CD8-positive, alpha-beta memory T cell (primary cell): ENCODE results near the gene NPAS3. TPM values are rescaled to one million over a fixed set of nuclear protein-coding genes. Genes with fewer than 3 reads are reported as not detected.

Experiments used
- CTCF ChIA-PET: fragments of 350-600 bp; sonication (Branson Sonifier 250); formaldehyde crosslinking; loops from one replicate; lab custom pipeline; 2021; ENCODE audit warnings: antibody characterized with exemption; lab: Charles Lee
- POLR2A ChIA-PET: fragments of 350-600 bp; sonication (Branson Sonifier 250); formaldehyde crosslinking; loops from one replicate; lab custom pipeline; 2021; ENCODE audit warnings: antibody characterized with exemption; lab: Charles Lee
- DNase-seq, 5 donors: peaks; one replicate each; pipeline versions ENCODE4 v3.0.0 to v3.0.0-alpha.2; 2020 to 2022; ENCODE audit warnings: mixed read lengths in 1 of 5
- H3K27ac ChIP-seq: one replicate; pipeline ENCODE4 v1.7.0; 2013; ENCODE audit warnings: low read depth, mild to moderate bottlenecking, low read length, moderate library complexity
- H3K27me3 ChIP-seq: 2 replicates; pipeline ENCODE4 v1.7.0; 2013; ENCODE audit warnings: low read length, mild to moderate bottlenecking; ENCODE audit not compliant: insufficient read depth, poor library complexity, severe bottlenecking
- H3K36me3 ChIP-seq: 2 replicates; pipeline ENCODE4 v1.7.0; 2013; ENCODE audit warnings: mild to moderate bottlenecking, low read length, moderate library complexity; ENCODE audit not compliant: insufficient read depth
- H3K4me1 ChIP-seq: 2 replicates; pipeline ENCODE4 v1.7.0; 2013; ENCODE audit warnings: mild to moderate bottlenecking, low read length, moderate library complexity; ENCODE audit not compliant: insufficient read depth
- H3K4me3 ChIP-seq: 2 replicates; pipeline ENCODE4 v1.7.0; 2013; ENCODE audit warnings: mild to moderate bottlenecking, low read length
- H3K9me3 ChIP-seq: 2 replicates; pipeline ENCODE4 v1.7.0; 2013; ENCODE audit warnings: mild to moderate bottlenecking, low read length
- H3K27ac Mint-ChIP-seq, 8 donors: one replicate each; pipeline ENCODE4 v1.8.0; 2020 to 2021; ENCODE audit warnings: mixed read lengths in 8 of 8, mild to moderate bottlenecking in 6 of 8, inconsistent platforms in 3 of 8, moderate library complexity in 3 of 8
- H3K27me3 Mint-ChIP-seq, 2 donors: one replicate each; pipeline ENCODE4 v1.8.0; 2020 to 2021; ENCODE audit warnings: mixed read lengths in 2 of 2, mild to moderate bottlenecking in 1 of 2, moderate library complexity in 1 of 2
- H3K36me3 Mint-ChIP-seq, 3 donors: one replicate each; pipeline ENCODE4 v1.8.0; 2020 to 2021; ENCODE audit warnings: mixed read lengths in 3 of 3, inconsistent platforms in 1 of 3, mild to moderate bottlenecking in 1 of 3
- H3K4me1 Mint-ChIP-seq, 3 donors: one replicate each; pipeline ENCODE4 v1.8.0; 2020 to 2021; ENCODE audit warnings: mixed read lengths in 3 of 3, inconsistent platforms in 1 of 3, mild to moderate bottlenecking in 1 of 3
- H3K4me3 Mint-ChIP-seq, 7 donors: one replicate each; pipeline ENCODE4 v1.8.0; 2020 to 2021; ENCODE audit warnings: mixed read lengths in 7 of 7, mild to moderate bottlenecking in 6 of 7, moderate library complexity in 4 of 7, inconsistent platforms in 2 of 7
- H3K9me3 Mint-ChIP-seq, 5 donors: one replicate each; pipeline ENCODE4 v1.8.0; 2020 to 2022; ENCODE audit warnings: mixed read lengths in 5 of 5, mild to moderate bottlenecking in 3 of 5, moderate library complexity in 2 of 5, inconsistent platforms in 1 of 5
- polyA plus RNA-seq: library from polyadenylated mRNA; unstranded; fragments of 300-500 nt; fragmentation: Illumina TruSeq; gene quantifications from one replicate; pipeline ENCODE4 v1.2.3, GENCODE V29; 2021
- total RNA-seq, 2 experiments: library from RNA; stranded (reverse); gene quantifications; one replicate each; pipeline ENCODE4 v1.2.3, GENCODE V29; 2021

Gene NPAS3
- total and polyA plus RNA-seq, 3 experiments from 2014 or later: not detected

DNA sequence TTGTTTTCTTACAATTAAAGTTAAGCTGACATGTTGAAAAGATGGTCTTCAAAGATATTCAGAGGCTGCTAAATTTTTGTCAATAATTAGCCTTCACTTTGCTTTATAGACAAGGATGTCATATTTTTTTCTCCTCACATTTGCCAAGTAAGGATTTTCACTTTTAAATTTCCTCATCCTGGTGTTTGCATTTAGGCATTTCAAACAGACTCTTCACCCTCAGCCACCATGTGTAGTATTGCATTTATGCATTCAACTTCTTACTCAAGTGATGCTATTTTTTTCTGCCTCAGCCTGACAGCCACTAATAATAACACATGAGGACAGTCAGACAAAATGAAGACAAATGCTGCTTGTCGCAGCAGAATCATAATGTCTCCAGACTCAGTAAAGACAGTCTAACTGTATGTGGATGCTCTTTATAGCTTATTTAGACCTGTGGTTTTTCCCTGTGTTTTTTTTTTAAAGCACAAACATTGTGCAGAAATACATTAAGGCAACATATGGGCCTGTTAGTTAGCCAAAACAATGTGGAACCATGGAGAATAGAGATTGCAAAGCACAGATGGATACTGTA, 481.5 kb downstream of the NPAS3 start:
- POLR2A ChIA-PET: no interaction called here
- Mint-ChIP-seq H3K4me3 (no peak overlapping the region), H3K27me3 (peaks cover 0 to 2% of the 10 kb centered on the region in 2 donors), H3K36me3 (no peaks in the 10 kb centered on the region), H3K27ac (no peak overlapping the region), H3K4me1 (no peaks in the 10 kb centered on the region), H3K9me3 (peaks cover 0 to 15% (median 2%) of the 10 kb centered on the region in 5 donors)
- Histone ChIP-seq H3K36me3 (no peaks in the 10 kb centered on the region), H3K9me3 (no peaks in the 10 kb centered on the region), H3K4me1 (no peaks in the 10 kb centered on the region), H3K27ac (no peak overlapping the region), H3K4me3 (no peak overlapping the region), H3K27me3 (no peaks in the 10 kb centered on the region)
- DNase-seq: no peak
- CTCF ChIA-PET: no interaction called here

DNA sequence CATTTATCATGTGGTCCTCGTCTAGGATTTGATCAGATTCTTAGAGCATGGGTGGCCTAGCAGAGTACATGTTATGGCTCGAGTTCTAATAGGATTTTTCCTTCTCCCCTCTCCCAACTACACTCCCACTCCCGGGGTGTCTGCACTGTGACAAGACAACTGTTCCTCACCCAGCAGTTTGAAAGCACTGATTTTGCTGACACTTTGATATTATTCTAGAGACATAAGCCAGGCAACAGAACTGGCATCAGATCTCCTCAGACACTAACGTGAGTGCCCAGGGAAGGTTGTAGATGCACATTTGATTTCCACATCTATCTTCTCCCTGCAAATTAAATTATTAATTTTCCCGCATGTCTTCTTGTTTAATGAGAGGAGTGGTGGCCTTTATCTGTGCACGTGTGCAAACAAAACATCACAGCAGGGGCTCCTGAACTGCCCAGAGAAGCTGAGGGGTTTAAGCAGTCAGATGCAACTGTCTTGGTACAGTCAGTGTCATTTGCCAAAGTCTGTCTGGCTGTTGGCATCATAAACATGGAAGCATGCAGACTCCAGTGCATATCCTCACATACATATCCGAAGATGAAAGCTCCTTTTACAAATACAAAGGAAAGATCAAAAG, 491.8 kb downstream of the NPAS3 start:
- CTCF ChIA-PET: no interaction called here
- no peaks in the 10 kb centered on the region for H3K36me3 Mint-ChIP-seq

DNA sequence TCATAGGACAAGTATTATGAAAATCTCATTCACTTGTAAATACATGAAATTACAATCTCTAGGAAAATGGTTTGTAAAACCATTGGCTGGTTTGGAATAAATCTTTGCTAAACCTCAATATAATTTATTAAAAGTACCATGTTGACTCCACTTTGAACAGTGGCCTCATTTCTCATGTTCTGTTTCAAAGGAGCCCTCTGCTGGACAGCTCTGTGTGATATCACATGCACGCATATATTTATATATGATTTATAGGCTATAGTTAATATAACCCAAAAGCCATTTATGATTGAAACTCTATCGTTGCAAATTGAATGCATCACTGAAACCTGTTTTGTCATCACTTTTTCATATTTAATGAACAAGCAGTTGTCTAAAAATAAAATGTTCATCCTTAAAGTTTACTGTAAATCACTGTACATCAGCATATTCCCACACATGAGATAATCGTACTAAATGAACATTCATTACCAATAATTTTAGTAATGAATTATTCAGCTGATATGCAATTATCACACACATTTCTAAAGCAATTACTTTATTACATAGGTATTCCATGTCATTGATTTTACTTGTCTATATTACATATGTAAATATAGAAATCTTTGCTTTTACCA, 493.8 kb downstream of the NPAS3 start:
- H3K36me3 Mint-ChIP-seq: no peaks in the 10 kb centered on the region
- no peak overlapping the region for H3K27ac ChIP-seq
- no peaks in the 10 kb centered on the region for H3K27me3 ChIP-seq
- H3K27me3 Mint-ChIP-seq: peaks cover 0 to 1% of the 10 kb centered on the region in 2 donors
- H3K36me3 ChIP-seq: no peaks in the 10 kb centered on the region
- no peak overlapping the region for H3K4me3 Mint-ChIP-seq
- H3K4me3 ChIP-seq: no peak overlapping the region
- no peak overlapping the region for H3K27ac Mint-ChIP-seq
- H3K9me3 Mint-ChIP-seq: peaks cover 2 to 11% (median 3%) of the 10 kb centered on the region in 5 donors
- ChIA-PET POLR2A (no interaction called here), CTCF (no interaction called here)
- no peaks in the 10 kb centered on the region for H3K9me3 ChIP-seq
- H3K4me1 ChIP-seq: no peaks in the 10 kb centered on the region
- H3K4me1 Mint-ChIP-seq: peaks cover 0 to 6% (median 3%) of the 10 kb centered on the region in 3 donors
- DNase-seq: no peak

More for the DNA sequence above, 491.8 kb downstream of the NPAS3 start:
- Histone ChIP-seq H3K27ac (no peak overlapping the region), H3K36me3 (no peaks in the 10 kb centered on the region), H3K27me3 (no peaks in the 10 kb centered on the region), H3K4me3 (no peak overlapping the region), H3K9me3 (no peaks in the 10 kb centered on the region), H3K4me1 (no peaks in the 10 kb centered on the region)
- H3K4me3 Mint-ChIP-seq: no peak overlapping the region
- POLR2A ChIA-PET: no interaction called here
- no peak for DNase-seq
- H3K4me1 Mint-ChIP-seq: no peaks in the 10 kb centered on the region
- peak overlapping the region in 1 of 8 donors; percentile 13 for H3K27ac Mint-ChIP-seq
- H3K27me3 Mint-ChIP-seq: peaks cover 0 to 1% of the 10 kb centered on the region in 2 donors
- H3K9me3 Mint-ChIP-seq: peaks cover 0 to 5% (median 2%) of the 10 kb centered on the region in 5 donors

DNA sequence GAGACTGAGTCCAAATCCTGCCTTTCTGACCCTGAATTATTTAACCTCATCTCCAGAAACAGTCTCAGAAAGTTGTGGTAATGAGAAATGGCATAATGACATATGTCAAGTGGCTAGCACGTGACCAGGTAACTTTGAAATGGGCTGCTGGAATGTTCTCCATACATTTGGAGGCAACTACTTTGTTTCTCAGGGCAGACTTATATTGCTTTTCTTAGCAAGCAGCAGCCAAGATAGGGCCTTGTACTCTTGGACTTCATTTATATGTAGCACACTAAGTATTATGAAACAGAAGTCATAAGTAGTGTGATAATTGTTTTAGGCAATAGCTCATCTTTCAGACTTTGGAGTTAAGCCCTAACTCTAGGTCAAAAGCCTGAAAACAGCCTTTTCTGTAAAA, 494.7 kb downstream of the NPAS3 start:
- H3K4me1 ChIP-seq: no peaks in the 10 kb centered on the region
- POLR2A ChIA-PET: no interaction called here
- no peaks in the 10 kb centered on the region for H3K27me3 ChIP-seq
- DNase-seq: no peak
- no peak overlapping the region for H3K4me3 Mint-ChIP-seq
- H3K27ac Mint-ChIP-seq: no peak overlapping the region
- no peaks in the 10 kb centered on the region for H3K36me3 Mint-ChIP-seq
- peaks cover 0 to 6% (median 3%) of the 10 kb centered on the region in 3 donors for H3K4me1 Mint-ChIP-seq
- no peaks in the 10 kb centered on the region for H3K36me3 ChIP-seq
- no peak overlapping the region for H3K4me3 ChIP-seq
- H3K9me3 ChIP-seq: no peaks in the 10 kb centered on the region
- H3K27ac ChIP-seq: no peak overlapping the region
- CTCF ChIA-PET: no interaction called here
- peaks cover 2 to 11% (median 6%) of the 10 kb centered on the region in 5 donors for H3K9me3 Mint-ChIP-seq
- peaks cover 0 to 1% of the 10 kb centered on the region in 2 donors for H3K27me3 Mint-ChIP-seq

DNA sequence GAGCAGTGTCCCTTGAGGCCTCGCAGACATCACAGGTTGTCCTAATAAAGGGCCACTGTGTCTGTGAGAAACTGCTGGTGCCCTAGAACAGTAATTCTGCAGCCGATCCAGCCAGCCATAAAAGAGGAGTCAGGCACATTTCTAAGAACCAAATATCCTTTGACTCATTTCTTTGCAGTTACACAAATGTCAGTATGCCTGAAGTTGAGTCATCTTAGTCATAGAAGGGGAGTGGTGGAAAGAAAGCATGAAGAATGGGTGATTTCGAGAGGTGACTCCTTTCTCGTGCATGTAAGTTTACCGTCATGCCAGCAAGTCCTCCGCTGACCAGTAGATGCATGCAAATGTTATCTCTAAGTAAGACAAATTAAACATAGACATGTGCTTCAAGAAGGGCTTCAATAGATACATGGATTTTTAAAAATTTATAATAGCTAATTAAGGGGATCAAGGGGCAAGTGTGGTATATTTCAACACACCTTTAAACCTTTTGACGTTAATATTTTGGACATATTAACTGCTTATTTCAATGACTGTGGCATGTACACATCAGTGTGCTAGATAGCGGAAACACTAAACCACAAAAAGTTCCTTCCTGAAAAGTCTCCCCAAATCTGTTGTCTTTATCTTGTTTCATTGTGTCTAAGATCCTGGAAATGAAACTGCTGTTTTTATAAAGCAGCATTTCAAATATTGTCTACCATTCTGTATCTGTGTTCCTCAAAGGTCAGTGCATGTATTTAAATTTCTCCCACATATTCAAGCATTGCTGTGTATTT, 497.4 kb downstream of the NPAS3 start:
- no peaks in the 10 kb centered on the region for H3K27me3 ChIP-seq
- H3K36me3 Mint-ChIP-seq: no peaks in the 10 kb centered on the region
- peaks cover 0 to 6% (median 3%) of the 10 kb centered on the region in 3 donors for H3K4me1 Mint-ChIP-seq
- H3K4me3 Mint-ChIP-seq: no peak overlapping the region
- H3K9me3 Mint-ChIP-seq: peaks cover 0 to 11% (median 6%) of the 10 kb centered on the region in 5 donors
- no peaks in the 10 kb centered on the region for H3K9me3 ChIP-seq
- H3K36me3 ChIP-seq: no peaks in the 10 kb centered on the region
- H3K27ac Mint-ChIP-seq: no peak overlapping the region
- H3K4me1 ChIP-seq: no peaks in the 10 kb centered on the region
- no peaks in the 10 kb centered on the region for H3K27me3 Mint-ChIP-seq
- POLR2A ChIA-PET: no interaction called here
- no peak overlapping the region for H3K27ac ChIP-seq
- no peak overlapping the region for H3K4me3 ChIP-seq
- CTCF ChIA-PET: no interaction called here
- DNase-seq: no peak

DNA sequence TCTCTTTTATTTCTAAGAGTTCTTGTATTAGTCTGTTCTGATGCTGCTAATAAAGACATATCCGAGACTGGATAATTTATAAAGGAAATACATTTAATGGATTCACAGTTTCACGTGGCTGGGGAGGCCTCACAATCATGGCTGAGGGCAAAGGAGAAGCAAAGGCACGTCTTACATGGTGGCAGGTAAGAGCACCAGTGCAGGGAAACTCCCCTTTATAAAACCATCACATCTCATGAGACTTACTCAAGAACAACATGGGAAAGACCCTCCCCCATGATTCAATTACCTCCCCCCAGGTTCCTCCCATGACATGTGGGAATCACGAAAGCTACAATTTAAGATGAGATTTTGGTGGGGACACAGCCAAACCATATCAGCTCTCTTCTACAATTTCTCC, 503.0 kb downstream of the NPAS3 start:
- no peaks in the 10 kb centered on the region for H3K36me3 ChIP-seq
- H3K27ac Mint-ChIP-seq: no peak overlapping the region
- H3K36me3 Mint-ChIP-seq: no peaks in the 10 kb centered on the region
- H3K27me3 ChIP-seq: no peaks in the 10 kb centered on the region
- POLR2A ChIA-PET: no interaction called here
- no peak overlapping the region for H3K27ac ChIP-seq
- CTCF ChIA-PET: no interaction called here
- peaks cover 0 to 15% (median 2%) of the 10 kb centered on the region in 5 donors for H3K9me3 Mint-ChIP-seq
- no peaks in the 10 kb centered on the region for H3K4me1 ChIP-seq
- H3K4me3 Mint-ChIP-seq: no peak overlapping the region
- no peaks in the 10 kb centered on the region for H3K27me3 Mint-ChIP-seq
- DNase-seq: no peak
- no peak overlapping the region for H3K4me3 ChIP-seq
- H3K9me3 ChIP-seq: no peaks in the 10 kb centered on the region
- peaks cover 0 to 1% (median 0%) of the 10 kb centered on the region in 3 donors for H3K4me1 Mint-ChIP-seq

DNA sequence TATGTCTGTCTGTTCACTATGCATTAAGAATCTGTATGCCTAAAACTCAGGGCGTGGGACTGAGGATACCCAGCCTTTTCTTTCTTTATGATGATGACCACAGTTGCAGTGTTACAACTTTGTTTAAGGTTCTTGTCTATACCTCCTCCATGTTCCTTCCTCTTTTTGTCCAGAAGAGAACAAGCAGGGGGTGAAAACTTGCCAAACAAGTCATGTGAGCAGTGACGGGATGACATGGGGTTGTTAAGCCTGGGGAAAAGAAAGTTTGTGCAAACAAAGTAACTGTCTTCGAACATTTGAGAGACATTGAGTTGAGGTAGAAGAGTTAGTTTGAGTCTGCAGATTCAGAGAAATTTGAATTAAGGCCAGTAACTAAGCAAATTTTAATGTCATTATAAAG, 505.5 kb downstream of the NPAS3 start:
- H3K9me3 Mint-ChIP-seq: peaks cover 0 to 13% (median 0%) of the 10 kb centered on the region in 5 donors
- no peaks in the 10 kb centered on the region for H3K4me1 ChIP-seq
- H3K36me3 Mint-ChIP-seq: no peaks in the 10 kb centered on the region
- no peak overlapping the region for H3K27ac ChIP-seq
- ChIA-PET POLR2A (no interaction called here), CTCF (no interaction called here)
- H3K4me3 Mint-ChIP-seq: no peak overlapping the region
- no peaks in the 10 kb centered on the region for H3K27me3 Mint-ChIP-seq
- DNase-seq: no peak
- no peaks in the 10 kb centered on the region for H3K4me1 Mint-ChIP-seq
- H3K4me3 ChIP-seq: no peak overlapping the region
- peak overlapping the region in 1 of 8 donors; percentile 50 for H3K27ac Mint-ChIP-seq
- no peaks in the 10 kb centered on the region for H3K36me3 ChIP-seq
- H3K9me3 ChIP-seq: no peaks in the 10 kb centered on the region
- no peaks in the 10 kb centered on the region for H3K27me3 ChIP-seq

DNA sequence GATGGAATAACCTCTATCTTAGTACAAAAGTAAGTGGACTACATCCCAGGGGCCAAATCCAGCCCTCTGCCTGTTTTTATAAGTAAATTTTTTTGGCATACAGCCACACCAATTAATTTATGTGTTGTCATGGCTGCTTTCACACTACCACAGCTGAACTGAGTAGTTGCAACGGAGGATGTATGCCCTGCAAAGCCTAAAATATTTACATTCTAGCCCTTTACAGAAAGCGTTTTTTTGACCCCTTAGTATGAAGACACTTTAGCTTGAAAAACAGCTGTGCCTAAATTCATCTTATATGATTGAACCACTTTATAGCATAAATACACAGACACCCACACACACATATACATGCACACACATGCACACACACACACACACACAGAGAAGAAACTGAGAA, 510.6 kb downstream of the NPAS3 start:
- H3K36me3 Mint-ChIP-seq: no peaks in the 10 kb centered on the region
- H3K4me1 ChIP-seq: no peaks in the 10 kb centered on the region
- ChIA-PET POLR2A (no interaction called here), CTCF (no interaction called here)
- no peak overlapping the region for H3K4me3 Mint-ChIP-seq
- no peak overlapping the region for H3K27ac Mint-ChIP-seq
- peaks cover 0 to 2% of the 10 kb centered on the region in 2 donors for H3K27me3 Mint-ChIP-seq
- no peak overlapping the region for H3K27ac ChIP-seq
- DNase-seq: no peak
- H3K36me3 ChIP-seq: no peaks in the 10 kb centered on the region
- H3K9me3 ChIP-seq: no peaks in the 10 kb centered on the region
- no peaks in the 10 kb centered on the region for H3K27me3 ChIP-seq
- no peak overlapping the region for H3K4me3 ChIP-seq
- H3K4me1 Mint-ChIP-seq: peaks cover 0 to 5% (median 2%) of the 10 kb centered on the region in 3 donors
- peaks cover 0 to 14% (median 0%) of the 10 kb centered on the region in 5 donors for H3K9me3 Mint-ChIP-seq
